HG03175 (cell line): ENCODE results near the gene G3BP2.

Experiments
- ATAC-seq: cut with Tn5 transposase; IDR thresholded peaks from one replicate; pipeline ENCODE4 v1.9.1; 2021; ENCODE audit warnings: mild to moderate bottlenecking, moderate library complexity; ENCODE audit not compliant: unreplicated experiment

The G3BP2 gene

GRCh38 chr4:75643651-75644050, 29.6 kb downstream of the G3BP2 start:
- no peak for ATAC-seq

- no peak for ATAC-seq
Observed at GRCh38 chr4:75639124-75639695, 34.0 kb downstream of the G3BP2 start.

GRCh38 chr4:75637827-75638226, 35.4 kb downstream of the G3BP2 start:
- no peak for ATAC-seq

- ATAC-seq: no peak
Observed at GRCh38 chr4:75637176-75637575, 36.0 kb downstream of the G3BP2 start.

- no peak for ATAC-seq
Observed at GRCh38 chr4:75634951-75635350, 38.3 kb downstream of the G3BP2 start.

GRCh38 chr4:75634281-75634680, 38.9 kb downstream of the G3BP2 start:
- no peak for ATAC-seq

- ATAC-seq: no peak
Observed at GRCh38 chr4:75633846-75634245, 39.4 kb downstream of the G3BP2 start.

- no peak for ATAC-seq
Observed at GRCh38 chr4:75630937-75631329, 42.3 kb downstream of the G3BP2 start.

GRCh38 chr4:75630174-75630936, 42.9 kb downstream of the G3BP2 start, which contains the start of gene CDKL2:
CDKL2 (minus strand) TSS chr4:75630528; CDS start chr4:75625988, 4,540 bp downstream.
- peak; percentile 98 for ATAC-seq

GRCh38 chr4:75629239-75629638, 44.0 kb downstream of the G3BP2 start:
- no peak for ATAC-seq

- ATAC-seq: no peak
Observed at GRCh38 chr4:75623026-75623425, 50.2 kb downstream of the G3BP2 start.

GRCh38 chr4:75621715-75622114, 51.5 kb downstream of the G3BP2 start:
- ATAC-seq: no peak

GRCh38 chr4:75612306-75612705, 60.9 kb downstream of the G3BP2 start:
- no peak for ATAC-seq

- no peak for ATAC-seq
Observed at GRCh38 chr4:75605928-75606327, 67.3 kb downstream of the G3BP2 start.

- ATAC-seq: no peak
Observed at GRCh38 chr4:75599647-75600046, 73.6 kb downstream of the G3BP2 start.

- no peak for ATAC-seq
Observed at GRCh38 chr4:75598390-75598789, 74.8 kb downstream of the G3BP2 start.

- ATAC-seq: no peak
Observed at GRCh38 chr4:75596061-75596460, 77.2 kb downstream of the G3BP2 start.

GRCh38 chr4:75593393-75593792, 79.8 kb downstream of the G3BP2 start:
- no peak for ATAC-seq
